Stomach smooth muscle (tissue), 2 donors: Measurements from ENCODE around the gene CROCC2.

Experiments used
- H3K27ac ChIP-seq: one replicate; pipeline ENCODE4 v1.7.0; 2013; ENCODE audit warnings: mild to moderate bottlenecking, low read length, inconsistent platforms
- H3K27me3 ChIP-seq, 2 donors: one replicate each; pipeline ENCODE4 v1.7.0; 2013; ENCODE audit warnings: low read length in 2 of 2; ENCODE audit not compliant: insufficient read depth in 2 of 2, control insufficient read depth in 1 of 2
- H3K36me3 ChIP-seq, 2 donors: one replicate each; pipeline ENCODE4 v1.7.0; 2013; ENCODE audit warnings: low read length in 2 of 2; ENCODE audit not compliant: control insufficient read depth in 2 of 2, insufficient read depth in 2 of 2
- H3K4me1 ChIP-seq: one replicate; pipeline ENCODE4 v1.7.0; 2013; ENCODE audit warnings: low read length; ENCODE audit not compliant: control insufficient read depth, insufficient read depth
- H3K4me3 ChIP-seq, 2 donors: one replicate each; pipeline ENCODE4 v1.7.0; 2013; ENCODE audit warnings: low read length in 2 of 2
- H3K9ac ChIP-seq, 2 donors: one replicate each; pipeline ENCODE4 v1.7.0; 2013; ENCODE audit warnings: low read length in 2 of 2, mild to moderate bottlenecking in 1 of 2
- H3K9me3 ChIP-seq, 2 donors: one replicate each; pipeline ENCODE4 v1.7.0; 2013; ENCODE audit warnings: low read length in 2 of 2; ENCODE audit not compliant: control insufficient read depth in 2 of 2
- donor health status: healthy.
- donor health status: Pancreatic carcinoma.

CROCC2 gene

GRCh38 chr2:240963868-240964703, 58.0 kb downstream of the CROCC2 start:
- Histone ChIP-seq H3K27me3 (peaks cover 0 to 9% of the 10 kb centered on the region in 2 donors), H3K9me3 (no peaks in the 10 kb centered on the region), H3K4me1 (peaks cover 19% of the 10 kb centered on the region), H3K36me3 (no peaks in the 10 kb centered on the region), H3K9ac (no peak overlapping the region), H3K4me3 (no peak overlapping the region), H3K27ac (no peak overlapping the region)

- H3K9me3 ChIP-seq: no peaks in the 10 kb centered on the region
- H3K36me3 ChIP-seq: no peaks in the 10 kb centered on the region
- peaks cover 17% of the 10 kb centered on the region for H3K4me1 ChIP-seq
- no peak overlapping the region for H3K9ac ChIP-seq
- H3K27me3 ChIP-seq: peaks cover 0 to 5% of the 10 kb centered on the region in 2 donors
- H3K27ac ChIP-seq: no peak overlapping the region
- H3K4me3 ChIP-seq: no peak overlapping the region
Measured at GRCh38 chr2:240964704-240965295, 58.7 kb downstream of the CROCC2 start.

GRCh38 chr2:240965296-240965904, 59.3 kb downstream of the CROCC2 start:
- H3K9ac ChIP-seq: no peak overlapping the region
- no peak overlapping the region for H3K27ac ChIP-seq
- no peaks in the 10 kb centered on the region for H3K36me3 ChIP-seq
- H3K27me3 ChIP-seq: peaks cover 0 to under 1% of the 10 kb centered on the region in 2 donors
- no peak overlapping the region for H3K4me3 ChIP-seq
- H3K4me1 ChIP-seq: peaks cover 11% of the 10 kb centered on the region
- H3K9me3 ChIP-seq: no peaks in the 10 kb centered on the region

GRCh38 chr2:240965905-240966456, 59.8 kb downstream of the CROCC2 start:
- Histone ChIP-seq H3K27ac (no peak overlapping the region), H3K36me3 (no peaks in the 10 kb centered on the region), H3K27me3 (no peaks in the 10 kb centered on the region), H3K9ac (no peak overlapping the region), H3K4me3 (no peak overlapping the region), H3K4me1 (peaks cover 8% of the 10 kb centered on the region), H3K9me3 (no peaks in the 10 kb centered on the region)

GRCh38 chr2:240966457-240966905, 60.3 kb downstream of the CROCC2 start:
- H3K9me3 ChIP-seq: no peaks in the 10 kb centered on the region
- H3K4me1 ChIP-seq: peaks cover 4% of the 10 kb centered on the region
- H3K4me3 ChIP-seq: no peak overlapping the region
- H3K36me3 ChIP-seq: no peaks in the 10 kb centered on the region
- H3K9ac ChIP-seq: no peak overlapping the region
- H3K27ac ChIP-seq: no peak overlapping the region
- H3K27me3 ChIP-seq: no peaks in the 10 kb centered on the region

- no peak overlapping the region for H3K27ac ChIP-seq
- peaks cover 2% of the 10 kb centered on the region for H3K4me1 ChIP-seq
- no peak overlapping the region for H3K9ac ChIP-seq
- H3K27me3 ChIP-seq: no peaks in the 10 kb centered on the region
- no peaks in the 10 kb centered on the region for H3K9me3 ChIP-seq
- no peaks in the 10 kb centered on the region for H3K36me3 ChIP-seq
- H3K4me3 ChIP-seq: no peak overlapping the region
Measured at GRCh38 chr2:240966906-240967680, 61.0 kb downstream of the CROCC2 start.

- no peak overlapping the region for H3K9ac ChIP-seq
- H3K4me3 ChIP-seq: no peak overlapping the region
- no peaks in the 10 kb centered on the region for H3K4me1 ChIP-seq
- no peaks in the 10 kb centered on the region for H3K36me3 ChIP-seq
- no peak overlapping the region for H3K27ac ChIP-seq
- no peaks in the 10 kb centered on the region for H3K9me3 ChIP-seq
- peaks cover 0 to 4% of the 10 kb centered on the region in 2 donors for H3K27me3 ChIP-seq
Measured at GRCh38 chr2:240967681-240968621, 61.8 kb downstream of the CROCC2 start.

GRCh38 chr2:240968731-240969624, 62.8 kb downstream of the CROCC2 start:
- Histone ChIP-seq H3K27me3 (peaks cover 0 to 4% of the 10 kb centered on the region in 2 donors), H3K9me3 (peaks cover 3% of the 10 kb centered on the region in 2 donors), H3K4me1 (no peaks in the 10 kb centered on the region), H3K27ac (no peak overlapping the region), H3K9ac (no peak overlapping the region), H3K4me3 (no peak overlapping the region), H3K36me3 (no peaks in the 10 kb centered on the region)

GRCh38 chr2:240970104-240970503, 64.0 kb downstream of the CROCC2 start:
- peaks cover 3% of the 10 kb centered on the region in 2 donors for H3K9me3 ChIP-seq
- H3K27ac ChIP-seq: no peak overlapping the region
- H3K9ac ChIP-seq: no peak overlapping the region
- H3K4me1 ChIP-seq: no peaks in the 10 kb centered on the region
- H3K36me3 ChIP-seq: no peaks in the 10 kb centered on the region
- H3K27me3 ChIP-seq: peaks cover 1 to 6% of the 10 kb centered on the region in 2 donors
- no peak overlapping the region for H3K4me3 ChIP-seq
